ENCODE results near the gene HTT-AS. TPM values are rescaled to one million over a fixed set of nuclear protein-coding genes. Genes with fewer than 3 reads are reported as not detected.

The HTT-AS gene
- total and polyA plus RNA-seq, 2 of the 8 experiments (the other 6 are each of a cell fraction or from before 2014, with no cell fraction given): not detected

DNA sequence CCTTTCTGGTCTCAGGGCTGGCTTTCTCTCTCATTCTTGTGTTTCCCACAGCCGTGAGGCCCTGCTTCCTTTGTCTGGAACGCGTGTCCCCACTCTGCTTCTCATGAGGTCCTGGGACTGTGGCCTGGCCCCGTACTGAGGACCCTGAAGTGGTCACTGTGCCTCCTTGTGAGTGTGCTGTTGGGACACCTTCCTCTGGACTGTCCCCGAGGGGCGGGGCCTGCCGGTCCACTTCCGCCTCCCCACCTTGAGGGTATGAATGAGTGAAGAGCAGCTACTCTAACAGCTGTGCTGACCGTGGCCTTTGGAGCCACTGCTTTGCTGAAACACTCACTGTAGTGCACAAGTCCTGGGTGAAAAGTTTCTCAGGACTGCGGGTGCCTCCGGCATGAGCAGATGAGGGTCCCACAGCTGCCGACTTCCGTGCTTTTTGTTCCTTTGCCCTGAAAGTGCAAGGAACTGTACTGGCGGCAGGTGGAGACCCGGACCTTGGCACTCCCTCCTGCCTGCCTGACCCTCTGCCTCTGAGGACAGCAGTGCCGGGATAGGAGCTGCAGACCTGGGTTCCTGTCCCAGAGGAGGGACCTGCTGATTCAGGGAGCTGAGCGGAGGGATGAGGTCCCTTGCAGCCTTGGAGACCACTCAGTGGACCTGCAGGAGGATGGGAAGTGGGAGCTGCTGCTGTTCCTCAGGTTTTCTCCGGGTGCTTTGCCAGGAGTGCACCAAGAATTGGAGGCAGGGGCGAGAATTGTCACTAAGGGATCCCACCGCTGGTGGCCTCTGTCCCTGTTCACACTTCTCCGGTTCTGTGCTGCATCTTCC is 38.0 kb downstream of the HTT-AS start (continued):
- TF ChIP-seq TEAD4 (IDR thresholded peaks at IDR 0.05; ENCODE audit: low read depth, low read length): no peak
- no peak for TF ChIP-seq NANOG (IDR thresholded peaks at IDR 0.05; ENCODE audit: insufficient read depth, low read depth, low read length, poor library complexity, severe bottlenecking)
- TF ChIP-seq SIX5 (IDR thresholded peaks at IDR 0.05; ENCODE audit: low read depth, low read length): no peak
- TF ChIP-seq NRF1 (IDR thresholded peaks at IDR 0.05; ENCODE audit: low read depth, low read length): no peak
